HEK293 (cell line): ENCODE results near the gene NLGN1.

Experiments used
- CTCF ChIA-PET: fragments of 350-600 bp; formaldehyde crosslinking; extraction: SDS; loops from one replicate; lab custom pipeline; 2021; ENCODE audit warnings: antibody characterized with exemption; lab: Yijun Ruan, JAX
- POLR2A ChIA-PET: fragments of 300-600 bp; formaldehyde crosslinking; extraction: SDS; loops from one replicate; lab custom pipeline; 2020; ENCODE audit warnings: antibody characterized with exemption, inconsistent platforms; lab: Yijun Ruan, JAX
- H3K27ac ChIP-seq: fragments of 200-500 bp; sonication (Bioruptor generic); 2 replicates; pipeline ENCODE4 v1.5.1; 2014; ENCODE audit warnings: low read depth, low read length, control low read depth, inconsistent platforms; ENCODE audit errors: extremely low read depth
- H3K36me3 ChIP-seq, 2 experiments: fragments of 200-500 bp in 1 of 2; sonication (Bioruptor generic) in 1 of 2; 1 replicate in 1 of 2; 2 replicates in 1 of 2; pipeline ENCODE4 v1.5.1; 2014 to 2017; ENCODE audit warnings: inconsistent platforms in 2 of 2, low read length in 2 of 2; ENCODE audit not compliant: control insufficient read depth in 2 of 2, insufficient read depth in 1 of 2
- H3K4me1 ChIP-seq: fragments of 200-500 bp; sonication (Bioruptor generic); 2 replicates; pipeline ENCODE4 v1.5.1; 2014; ENCODE audit warnings: mild to moderate bottlenecking, low read length, inconsistent platforms; ENCODE audit not compliant: control insufficient read depth, insufficient read depth
- H3K4me3 ChIP-seq: 2 replicates; pipeline ENCODE4 v1.5.1; 2011; ENCODE audit warnings: low read depth, mild to moderate bottlenecking, control low read depth, low read length, moderate library complexity
- H3K9me3 ChIP-seq: fragments of 200-500 bp; sonication (Bioruptor generic); 2 replicates; pipeline ENCODE4 v1.5.1; 2014; ENCODE audit warnings: low read depth, low read length, inconsistent platforms; ENCODE audit not compliant: control insufficient read depth, insufficient read depth
- EGR2 ChIP-seq: fragments of 450-650 bp; formaldehyde crosslinking; IDR thresholded peaks from 2 replicates; pipeline ENCODE4 v1.5.1; 2016; ENCODE audit warnings: low read depth, missing biosample characterization, missing genetic modification characterization
- HOXD13 ChIP-seq: sonication (generic); formaldehyde crosslinking; IDR thresholded peaks from 2 replicates; pipeline ENCODE4 v1.8.0; 2022; ENCODE audit warnings: missing genetic modification reagents, borderline replicate concordance
- ZFHX2 ChIP-seq: fragments of 450-650 bp; formaldehyde crosslinking; conservative IDR thresholded peaks from 2 replicates; pipeline ENCODE4 v1.5.1; 2016; ENCODE audit warnings: missing biosample characterization, missing genetic modification characterization
- ZFP37 ChIP-seq: fragments of 450-650 bp; formaldehyde crosslinking; IDR thresholded peaks from 2 replicates; pipeline ENCODE4 v1.5.1; 2016; ENCODE audit warnings: missing biosample characterization, missing genetic modification characterization
- ZNF114 ChIP-seq: fragments of 450-650 bp; formaldehyde crosslinking; IDR thresholded peaks from 2 replicates; pipeline ENCODE4 v1.5.0; 2017; ENCODE audit warnings: missing biosample characterization, missing genetic modification characterization
- ZNF121 ChIP-seq: fragments of 450-650 bp; formaldehyde crosslinking; IDR thresholded peaks from 2 replicates; pipeline ENCODE4 v1.5.1; 2016; ENCODE audit warnings: missing biosample characterization, missing genetic modification characterization
- ZNF157 ChIP-seq: fragments of 450-650 bp; formaldehyde crosslinking; IDR thresholded peaks from 2 replicates; pipeline ENCODE4 v1.5.1; 2016; ENCODE audit warnings: missing biosample characterization, missing genetic modification characterization
- ZNF175 ChIP-seq: fragments of 450-650 bp; formaldehyde crosslinking; IDR thresholded peaks from 2 replicates; pipeline ENCODE4 v1.5.1; 2016; ENCODE audit warnings: missing biosample characterization, missing genetic modification characterization
- ZNF311 ChIP-seq: fragments of 450-650 bp; formaldehyde crosslinking; IDR thresholded peaks from 2 replicates; pipeline ENCODE4 v1.5.1; 2017; ENCODE audit warnings: missing biosample characterization, missing genetic modification characterization, borderline replicate concordance
- ZNF391 ChIP-seq: fragments of 450-650 bp; formaldehyde crosslinking; IDR thresholded peaks from 2 replicates; pipeline ENCODE4 v1.5.1; 2016; ENCODE audit warnings: low read depth, missing biosample characterization, missing genetic modification characterization, borderline replicate concordance
- ZNF501 ChIP-seq: fragments of 450-650 bp; formaldehyde crosslinking; IDR thresholded peaks from 2 replicates; pipeline ENCODE4 v1.5.1; 2016; ENCODE audit warnings: missing biosample characterization, missing genetic modification characterization
- ZNF629 ChIP-seq: fragments of 450-650 bp; formaldehyde crosslinking; IDR thresholded peaks from 2 replicates; pipeline ENCODE4 v1.5.1; 2017; ENCODE audit warnings: missing biosample characterization, missing genetic modification characterization
- ZNF747 ChIP-seq: fragments of 450-650 bp; formaldehyde crosslinking; IDR thresholded peaks from 2 replicates; pipeline ENCODE4 v1.5.1; 2016; ENCODE audit warnings: missing biosample characterization, missing genetic modification characterization
- ZSCAN16 ChIP-seq: fragments of 450-650 bp; formaldehyde crosslinking; IDR thresholded peaks from 2 replicates; pipeline ENCODE4 v1.5.1; 2016; ENCODE audit warnings: missing biosample characterization, missing genetic modification characterization
- TF ChIP-seq, protein P1 (sequence below): fragments of 450-650 bp; formaldehyde crosslinking; IDR thresholded peaks from 2 replicates; pipeline ENCODE4 v1.5.1; 2016; ENCODE audit warnings: missing biosample characterization, missing genetic modification characterization
- TF ChIP-seq, protein P2 (sequence below): fragments of 450-650 bp; IDR thresholded peaks from 2 replicates; pipeline ENCODE4 v1.5.1; 2018; ENCODE audit warnings: missing biosample characterization, mild to moderate bottlenecking, missing genetic modification characterization
- TF ChIP-seq, protein P3 (sequence below): fragments of 450-650 bp; formaldehyde crosslinking; IDR thresholded peaks from 2 replicates; pipeline ENCODE4 v1.5.1; 2016; ENCODE audit warnings: missing biosample characterization, missing genetic modification characterization
- TF ChIP-seq, protein P4 (sequence below): fragments of 450-650 bp; formaldehyde crosslinking; IDR thresholded peaks from 2 replicates; pipeline ENCODE4 v1.5.1; 2016; ENCODE audit warnings: missing biosample characterization, missing genetic modification characterization
- TF ChIP-seq, protein P5 (sequence below): fragments of 450-650 bp; formaldehyde crosslinking; IDR thresholded peaks from 2 replicates; pipeline ENCODE4 v1.5.1; 2017; ENCODE audit warnings: missing biosample characterization, mild to moderate bottlenecking, missing genetic modification characterization, moderate library complexity
- TF ChIP-seq, protein P6 (sequence below): fragments of 450-650 bp; formaldehyde crosslinking; IDR thresholded peaks from 2 replicates; pipeline ENCODE4 v1.5.0; 2017; ENCODE audit warnings: missing biosample characterization, missing genetic modification characterization, borderline replicate concordance
- TF ChIP-seq, protein P7 (sequence below): IDR thresholded peaks from 2 replicates; pipeline ENCODE4 v1.6.1; 2011; ENCODE audit warnings: mild to moderate bottlenecking, low read depth, low read length, borderline replicate concordance

The NLGN1 gene

DNA sequence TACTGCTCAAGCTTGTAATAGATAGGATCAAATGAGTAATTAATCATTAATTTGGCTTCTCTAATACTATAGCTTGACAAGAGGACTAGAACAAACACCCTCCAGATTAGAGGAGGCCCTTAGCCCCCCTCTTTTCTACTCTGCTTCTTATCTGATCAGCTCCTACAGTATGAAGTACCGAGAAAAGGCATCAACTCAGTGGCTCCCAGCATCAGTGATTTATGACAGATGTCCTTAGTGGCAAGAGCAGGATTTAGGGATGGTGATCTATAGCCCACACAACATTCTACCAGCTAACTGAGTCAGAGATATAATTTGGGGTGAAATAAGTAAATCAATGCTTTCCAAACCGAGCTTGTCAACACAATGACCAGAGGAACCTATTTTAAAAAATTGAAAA lies 541.1 kb downstream of the NLGN1 start:
- no peaks in the 10 kb centered on the region for H3K36me3 ChIP-seq
- no peak for TF ChIP-seq ZNF747 (tag by site-specific recombination)
- TF ChIP-seq ZNF501 (tag by site-specific recombination): no peak
- no peaks in the 10 kb centered on the region for H3K9me3 ChIP-seq
- H3K4me3 ChIP-seq: no peak overlapping the region
- CTCF ChIA-PET: interaction anchor here (0.7 kb wide), 1 partner anchor 50 kb away, joined by 3 read pairs; no protein-coding TSS in a partner anchor
- H3K27ac ChIP-seq: no peak overlapping the region
- H3K4me1 ChIP-seq: no peaks in the 10 kb centered on the region
- POLR2A ChIA-PET: no interaction called here

DNA sequence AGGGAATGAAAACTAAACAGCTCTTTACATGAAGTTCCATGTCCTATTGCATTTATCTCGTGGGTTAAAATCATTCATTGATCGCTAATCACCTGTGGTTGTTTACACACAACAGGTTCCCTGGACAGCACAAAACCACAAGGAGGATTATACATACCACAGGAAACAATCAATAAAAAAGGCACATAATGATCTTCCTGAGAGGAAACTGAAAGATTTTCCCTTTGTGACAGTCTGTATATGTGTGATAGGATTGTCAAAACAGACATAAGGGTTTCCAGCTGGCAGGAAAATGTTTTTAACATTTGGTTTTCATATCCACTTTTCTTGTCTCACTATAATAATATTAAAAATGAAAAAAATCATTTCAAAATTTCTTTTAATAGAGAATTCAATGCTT lies 541.8 kb downstream of the NLGN1 start:
- ChIA-PET CTCF (interaction anchor here (0.7 kb wide), 1 partner anchor 51 kb away, joined by 3 read pairs; no protein-coding TSS in a partner anchor), POLR2A (no interaction called here)
- Histone ChIP-seq H3K36me3 (no peaks in the 10 kb centered on the region), H3K27ac (no peak overlapping the region), H3K4me1 (no peaks in the 10 kb centered on the region), H3K9me3 (no peaks in the 10 kb centered on the region), H3K4me3 (no peak overlapping the region)
- TF ChIP-seq ZFP37 (tag by site-specific recombination): no peak
- TF ChIP-seq ZNF157 (tag by site-specific recombination): no peak
- TF ChIP-seq ZNF311: no peak
- TF ChIP-seq ZNF175: no peak
- no peak for TF ChIP-seq ZNF114 (tag by site-specific recombination)
- TF ChIP-seq, protein P1, sequence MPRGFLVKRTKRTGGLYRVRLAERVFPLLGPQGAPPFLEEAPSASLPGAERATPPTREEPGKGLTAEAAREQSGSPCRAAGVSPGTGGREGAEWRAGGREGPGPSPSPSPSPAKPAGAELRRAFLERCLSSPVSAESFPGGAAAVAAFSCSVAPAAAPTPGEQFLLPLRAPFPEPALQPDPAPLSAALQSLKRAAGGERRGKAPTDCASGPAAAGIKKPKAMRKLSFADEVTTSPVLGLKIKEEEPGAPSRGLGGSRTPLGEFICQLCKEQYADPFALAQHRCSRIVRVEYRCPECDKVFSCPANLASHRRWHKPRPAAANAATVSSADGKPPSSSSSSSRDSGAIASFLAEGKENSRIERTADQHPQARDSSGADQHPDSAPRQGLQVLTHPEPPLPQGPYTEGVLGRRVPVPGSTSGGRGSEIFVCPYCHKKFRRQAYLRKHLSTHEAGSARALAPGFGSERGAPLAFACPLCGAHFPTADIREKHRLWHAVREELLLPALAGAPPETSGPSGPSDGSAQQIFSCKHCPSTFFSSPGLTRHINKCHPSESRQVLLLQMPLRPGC (tag by site-specific recombination): no peak
- TF ChIP-seq, protein P2, sequence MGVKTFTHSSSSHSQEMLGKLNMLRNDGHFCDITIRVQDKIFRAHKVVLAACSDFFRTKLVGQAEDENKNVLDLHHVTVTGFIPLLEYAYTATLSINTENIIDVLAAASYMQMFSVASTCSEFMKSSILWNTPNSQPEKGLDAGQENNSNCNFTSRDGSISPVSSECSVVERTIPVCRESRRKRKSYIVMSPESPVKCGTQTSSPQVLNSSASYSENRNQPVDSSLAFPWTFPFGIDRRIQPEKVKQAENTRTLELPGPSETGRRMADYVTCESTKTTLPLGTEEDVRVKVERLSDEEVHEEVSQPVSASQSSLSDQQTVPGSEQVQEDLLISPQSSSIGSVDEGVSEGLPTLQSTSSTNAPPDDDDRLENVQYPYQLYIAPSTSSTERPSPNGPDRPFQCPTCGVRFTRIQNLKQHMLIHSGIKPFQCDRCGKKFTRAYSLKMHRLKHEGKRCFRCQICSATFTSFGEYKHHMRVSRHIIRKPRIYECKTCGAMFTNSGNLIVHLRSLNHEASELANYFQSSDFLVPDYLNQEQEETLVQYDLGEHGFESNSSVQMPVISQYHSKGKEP (tag by site-specific recombination): no peak
- no peak for TF ChIP-seq ZNF629
- TF ChIP-seq HOXD13 (CRISPR knock-in tag): no peak
- TF ChIP-seq, protein P3, sequence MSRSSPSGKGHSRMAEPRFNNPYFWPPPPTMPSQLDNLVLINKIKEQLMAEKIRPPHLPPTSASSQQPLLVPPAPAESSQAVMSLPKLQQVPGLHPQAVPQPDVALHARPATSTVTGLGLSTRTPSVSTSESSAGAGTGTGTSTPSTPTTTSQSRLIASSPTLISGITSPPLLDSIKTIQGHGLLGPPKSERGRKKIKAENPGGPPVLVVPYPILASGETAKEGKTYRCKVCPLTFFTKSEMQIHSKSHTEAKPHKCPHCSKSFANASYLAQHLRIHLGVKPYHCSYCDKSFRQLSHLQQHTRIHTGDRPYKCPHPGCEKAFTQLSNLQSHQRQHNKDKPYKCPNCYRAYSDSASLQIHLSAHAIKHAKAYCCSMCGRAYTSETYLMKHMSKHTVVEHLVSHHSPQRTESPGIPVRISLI: no peak
- TF ChIP-seq, protein P4, sequence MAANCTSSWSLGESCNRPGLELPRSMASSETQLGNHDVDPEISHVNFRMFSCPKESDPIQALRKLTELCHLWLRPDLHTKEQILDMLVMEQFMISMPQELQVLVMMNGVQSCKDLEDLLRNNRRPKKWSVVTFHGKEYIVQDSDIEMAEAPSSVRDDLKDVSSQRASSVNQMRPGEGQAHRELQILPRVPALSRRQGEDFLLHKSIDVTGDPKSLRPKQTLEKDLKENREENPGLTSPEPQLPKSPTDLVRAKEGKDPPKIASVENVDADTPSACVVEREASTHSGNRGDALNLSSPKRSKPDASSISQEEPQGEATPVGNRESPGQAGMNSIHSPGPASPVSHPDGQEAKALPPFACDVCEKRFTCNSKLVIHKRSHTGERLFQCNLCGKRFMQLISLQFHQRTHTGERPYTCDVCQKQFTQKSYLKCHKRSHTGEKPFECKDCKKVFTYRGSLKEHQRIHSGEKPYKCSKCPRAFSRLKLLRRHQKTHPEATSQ (tag by site-specific recombination): no peak
- TF ChIP-seq EGR2 (tag by site-specific recombination): no peak
- no peak for TF ChIP-seq ZNF121
- TF ChIP-seq ZFHX2: no peak
- no peak for TF ChIP-seq ZSCAN16 (tag by site-specific recombination)
- no peak for TF ChIP-seq ZNF391 (tag by site-specific recombination)
- TF ChIP-seq, protein P5, sequence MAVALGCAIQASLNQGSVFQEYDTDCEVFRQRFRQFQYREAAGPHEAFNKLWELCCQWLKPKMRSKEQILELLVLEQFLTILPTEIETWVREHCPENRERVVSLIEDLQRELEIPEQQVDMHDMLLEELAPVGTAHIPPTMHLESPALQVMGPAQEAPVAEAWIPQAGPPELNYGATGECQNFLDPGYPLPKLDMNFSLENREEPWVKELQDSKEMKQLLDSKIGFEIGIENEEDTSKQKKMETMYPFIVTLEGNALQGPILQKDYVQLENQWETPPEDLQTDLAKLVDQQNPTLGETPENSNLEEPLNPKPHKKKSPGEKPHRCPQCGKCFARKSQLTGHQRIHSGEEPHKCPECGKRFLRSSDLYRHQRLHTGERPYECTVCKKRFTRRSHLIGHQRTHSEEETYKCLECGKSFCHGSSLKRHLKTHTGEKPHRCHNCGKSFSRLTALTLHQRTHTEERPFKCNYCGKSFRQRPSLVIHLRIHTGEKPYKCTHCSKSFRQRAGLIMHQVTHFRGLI (tag by site-specific recombination): no peak
- TF ChIP-seq, protein P6, sequence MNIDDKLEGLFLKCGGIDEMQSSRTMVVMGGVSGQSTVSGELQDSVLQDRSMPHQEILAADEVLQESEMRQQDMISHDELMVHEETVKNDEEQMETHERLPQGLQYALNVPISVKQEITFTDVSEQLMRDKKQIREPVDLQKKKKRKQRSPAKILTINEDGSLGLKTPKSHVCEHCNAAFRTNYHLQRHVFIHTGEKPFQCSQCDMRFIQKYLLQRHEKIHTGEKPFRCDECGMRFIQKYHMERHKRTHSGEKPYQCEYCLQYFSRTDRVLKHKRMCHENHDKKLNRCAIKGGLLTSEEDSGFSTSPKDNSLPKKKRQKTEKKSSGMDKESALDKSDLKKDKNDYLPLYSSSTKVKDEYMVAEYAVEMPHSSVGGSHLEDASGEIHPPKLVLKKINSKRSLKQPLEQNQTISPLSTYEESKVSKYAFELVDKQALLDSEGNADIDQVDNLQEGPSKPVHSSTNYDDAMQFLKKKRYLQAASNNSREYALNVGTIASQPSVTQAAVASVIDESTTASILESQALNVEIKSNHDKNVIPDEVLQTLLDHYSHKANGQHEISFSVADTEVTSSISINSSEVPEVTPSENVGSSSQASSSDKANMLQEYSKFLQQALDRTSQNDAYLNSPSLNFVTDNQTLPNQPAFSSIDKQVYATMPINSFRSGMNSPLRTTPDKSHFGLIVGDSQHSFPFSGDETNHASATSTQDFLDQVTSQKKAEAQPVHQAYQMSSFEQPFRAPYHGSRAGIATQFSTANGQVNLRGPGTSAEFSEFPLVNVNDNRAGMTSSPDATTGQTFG (tag by site-specific recombination): no peak
- TF ChIP-seq, protein P7, sequence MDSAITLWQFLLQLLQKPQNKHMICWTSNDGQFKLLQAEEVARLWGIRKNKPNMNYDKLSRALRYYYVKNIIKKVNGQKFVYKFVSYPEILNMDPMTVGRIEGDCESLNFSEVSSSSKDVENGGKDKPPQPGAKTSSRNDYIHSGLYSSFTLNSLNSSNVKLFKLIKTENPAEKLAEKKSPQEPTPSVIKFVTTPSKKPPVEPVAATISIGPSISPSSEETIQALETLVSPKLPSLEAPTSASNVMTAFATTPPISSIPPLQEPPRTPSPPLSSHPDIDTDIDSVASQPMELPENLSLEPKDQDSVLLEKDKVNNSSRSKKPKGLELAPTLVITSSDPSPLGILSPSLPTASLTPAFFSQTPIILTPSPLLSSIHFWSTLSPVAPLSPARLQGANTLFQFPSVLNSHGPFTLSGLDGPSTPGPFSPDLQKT: no peak
- TF ChIP-seq, all 188 proteins: peak for 0
